NB4 (cell line): ENCODE results near the gene KCTD4.

Experiments
- CTCF ChIP-seq: IDR thresholded peaks from one replicate; pipeline ENCODE4 v1.5.1; 2012; ENCODE audit warnings: low read depth, low read length
- POLR2A ChIP-seq: IDR thresholded peaks from 2 replicates; pipeline ENCODE4 v1.6.1; 2011; ENCODE audit warnings: mild to moderate bottlenecking; ENCODE audit not compliant: insufficient read length; ENCODE audit errors: extremely low read depth

GRCh38 chr13:45218689-45219088, 17.8 kb upstream of the KCTD4 start:
- TF ChIP-seq POLR2A (no peak), CTCF (no peak)
